ENCODE data around the gene FLNB. TPM values are rescaled to one million over a fixed set of nuclear protein-coding genes. Genes with fewer than 3 reads are reported as not detected.

The FLNB gene
- total and polyA plus RNA-seq, 2 of the 13 experiments (the other 11 are each of a cell fraction or from before 2014, with no cell fraction given), result 106 to 130 TPM

GRCh38 chr3:58141766-58142345, 133.6 kb downstream of the FLNB start:
- FAIRE-seq (no peak), DNase-seq (ENCODE audit: low spot score) (no peak), ATAC-seq (no peak)
- intact Hi-C loops (cut with micrococcal nuclease; ENCODE audit: unreplicated experiment) (no loop called here), in situ Hi-C loops (cut with HindIII; ENCODE audit: extremely low pct_ligation_motif_present, low pct_unique_long_range_greater_than_20kb) (no loop called here)
- H4K20me1 ChIP-seq (ENCODE audit: insufficient read depth, low read length), result peaks cover 13% of the 10 kb centered on the region
- 97% methylated on average over 12 of the region's 12 CpGs for WGBS (ENCODE audit: low lambda C conversion rate)
- no peak overlapping the region for H3K4me3 ChIP-seq (replicated peaks in 1 of 3; ENCODE audit: insufficient read depth in 1 of 3, low read depth in 2 of 3, low read length in 3 of 3)
- TF ChIP-seq PHB2 (IDR thresholded peaks at IDR 0.05; ENCODE audit: partially characterized antibody) (no peak), POLR2A (IDR thresholded peaks at IDR 0.05; ENCODE audit: insufficient read depth in 1 of 2, low read depth in 2 of 2, low read length in 2 of 2) (0 out of 4 replicates have a peak, but pooled peaks of 1 of the 2 experiments have one; percentile 9)
- H3K27me3 ChIP-seq (ENCODE audit: control insufficient read depth in 1 of 2, insufficient read depth in 2 of 2, low read length in 2 of 2), result no peaks in the 10 kb centered on the region
- ChIA-PET CTCF (ENCODE audit: low intra/inter-chr PET ratio, low total read pairs) (no interaction called here), POLR2A (no interaction called here)
- H3K9me3 ChIP-seq (ENCODE audit: low read length), result no peaks in the 10 kb centered on the region
- H3K9ac ChIP-seq (ENCODE audit: insufficient read depth, low read depth, low read length), result no peak overlapping the region
- no peaks in the 10 kb centered on the region for H3K79me2 ChIP-seq (ENCODE audit: insufficient read depth, low read length)
- peaks cover 39% of the 10 kb centered on the region for H3K4me1 ChIP-seq (ENCODE audit: insufficient read depth, low read length)
- no peak overlapping the region for H2AFZ ChIP-seq (ENCODE audit: low read length)
- H3K27ac ChIP-seq (ENCODE audit: extremely low read length, insufficient read depth, low read length), result no peak overlapping the region
- H3K4me2 ChIP-seq (ENCODE audit: low read depth, low read length), result no peak overlapping the region
- no TSS peak for BruUV-seq (replicated peaks)
- H3K36me3 ChIP-seq (replicated peaks in 1 of 2; ENCODE audit: control insufficient read depth in 1 of 2, insufficient read depth in 2 of 2, low read length in 2 of 2), result peaks cover 57 to 86% of the 10 kb centered on the region in 2 experiments

- Histone ChIP-seq H3K4me1 (ENCODE audit: insufficient read depth, low read length) (peaks cover 39% of the 10 kb centered on the region), H3K36me3 (replicated peaks in 1 of 2; ENCODE audit: control insufficient read depth in 1 of 2, insufficient read depth in 2 of 2, low read length in 2 of 2) (peaks cover 57 to 86% of the 10 kb centered on the region in 2 experiments), H3K79me2 (ENCODE audit: insufficient read depth, low read length) (no peaks in the 10 kb centered on the region), H2AFZ (ENCODE audit: low read length) (no peak overlapping the region), H3K9ac (ENCODE audit: insufficient read depth, low read depth, low read length) (no peak overlapping the region), H3K27ac (ENCODE audit: extremely low read length, insufficient read depth, low read length) (peak overlapping the region; percentile 56), H3K27me3 (ENCODE audit: control insufficient read depth in 1 of 2, insufficient read depth in 2 of 2, low read length in 2 of 2) (no peaks in the 10 kb centered on the region), H3K4me2 (ENCODE audit: low read depth, low read length) (0 out of 2 replicates have a peak overlapping the region, but pooled peaks have one; percentile 19), H4K20me1 (ENCODE audit: insufficient read depth, low read length) (peaks cover 13% of the 10 kb centered on the region), H3K9me3 (ENCODE audit: low read length) (no peaks in the 10 kb centered on the region), H3K4me3 (replicated peaks in 1 of 3; ENCODE audit: insufficient read depth in 1 of 3, low read depth in 2 of 3, low read length in 3 of 3) (no peak overlapping the region; a peak in 1 of 6 replicates)
- ChIA-PET CTCF (ENCODE audit: low intra/inter-chr PET ratio, low total read pairs) (no interaction called here), POLR2A (interaction anchor here (0.8 to 1.5 kb wide), 4 partner anchors 40 to 195 kb away, joined by 3 read pairs; partner anchors contain the start of gene FLNB)
- WGBS (ENCODE audit: low lambda C conversion rate), result 67% methylated on average over 7 of the region's 9 CpGs
- BruUV-seq (replicated peaks), result no TSS peak
- no peak for FAIRE-seq
- intact Hi-C loops (cut with micrococcal nuclease; ENCODE audit: unreplicated experiment) (no loop called here), in situ Hi-C loops (cut with HindIII; ENCODE audit: extremely low pct_ligation_motif_present, low pct_unique_long_range_greater_than_20kb) (no loop called here)
- peak; percentile 35 for DNase-seq (ENCODE audit: low spot score)
- peak; percentile 81 for ATAC-seq
- TF ChIP-seq GMEB2 (CRISPR knock-in tag; IDR thresholded peaks at IDR 0.05; ENCODE audit: low read depth), result no peak
- TF ChIP-seq PHF21A (CRISPR knock-in tag; IDR thresholded peaks at IDR 0.05), result peak; percentile 20; the same call in 1 of the 2 replicates
- 0 out of 2 replicates have a peak, but pooled peaks have one; percentile 16 for TF ChIP-seq ZMYM3 (CRISPR knock-in tag; IDR thresholded peaks at IDR 0.05)
- peak; percentile 60; the same call in 1 of the 2 replicates for TF ChIP-seq TBX2 (CRISPR knock-in tag; IDR thresholded peaks at IDR 0.05; ENCODE audit: borderline replicate concordance)
- no peak for TF ChIP-seq ZNF382 (CRISPR knock-in tag; IDR thresholded peaks at IDR 0.05; ENCODE audit: borderline replicate concordance)
- peak; percentile 87; the same call in 1 of the 2 replicates for TF ChIP-seq ZBED4 (CRISPR knock-in tag; IDR thresholded peaks at IDR 0.05; ENCODE audit: borderline replicate concordance)
- TF ChIP-seq ERF (CRISPR knock-in tag; IDR thresholded peaks at IDR 0.05), result peak; percentile 41; the same call in 1 of the 2 replicates
- TF ChIP-seq RELA (CRISPR knock-in tag; IDR thresholded peaks at IDR 0.05), result peak; percentile 82; the same call in 1 of the 2 replicates
- peak; percentile 66; the same call in 1 of the 2 replicates for TF ChIP-seq ZNF501 (CRISPR knock-in tag; IDR thresholded peaks at IDR 0.05)
- no peak for TF ChIP-seq IKZF4 (CRISPR knock-in tag; IDR thresholded peaks at IDR 0.05; ENCODE audit: borderline replicate concordance, low read depth, not compliant biosample characterization)
Measured at GRCh38 chr3:58143417-58144055, 135.3 kb downstream of the FLNB start.
